Astrocyte (in vitro differentiated cells and primary cell): ENCODE data around the gene DGKG. TPM values are rescaled to one million over a fixed set of nuclear protein-coding genes. Genes with fewer than 3 reads are reported as not detected.

Experiments
- DNase-seq: peaks from one replicate; pipeline ENCODE4 v3.0.0-alpha.2; 2010; ENCODE audit warnings: low read depth
- FAIRE-seq: peaks from 2 replicates; lab custom pipeline; 2011; peaks lifted over from hg19 to GRCh38; lab: Jason Lieb, UNC
- H2AFZ ChIP-seq: 2 replicates; pipeline ENCODE4 v1.6.0; 2012; ENCODE audit warnings: low read depth, low read length, inconsistent platforms
- H3K27ac ChIP-seq: 2 replicates; pipeline ENCODE4 v1.5.1; 2011; ENCODE audit warnings: low read depth, low read length, inconsistent platforms
- H3K27me3 ChIP-seq: 2 replicates; pipeline ENCODE4 v1.6.0; 2011; ENCODE audit warnings: low read length, inconsistent platforms; ENCODE audit not compliant: insufficient read depth
- H3K36me3 ChIP-seq: 2 replicates; pipeline ENCODE4 v1.5.1; 2011; ENCODE audit warnings: low read length, inconsistent platforms; ENCODE audit not compliant: insufficient read depth
- H3K4me1 ChIP-seq: 2 replicates; pipeline ENCODE4 v1.5.1; 2011; ENCODE audit warnings: low read length, inconsistent platforms; ENCODE audit not compliant: insufficient read depth
- H3K4me2 ChIP-seq: 2 replicates; pipeline ENCODE4 v1.6.0; 2012; ENCODE audit warnings: low read length, inconsistent platforms
- H3K4me3 ChIP-seq: 2 replicates; pipeline ENCODE4 v1.5.1; 2011; ENCODE audit warnings: low read depth, mild to moderate bottlenecking, low read length, inconsistent platforms; ENCODE audit not compliant: insufficient read depth
- H3K79me2 ChIP-seq: 2 replicates; pipeline ENCODE4 v1.6.0; 2012; ENCODE audit warnings: mild to moderate bottlenecking, low read length, inconsistent platforms; ENCODE audit not compliant: insufficient read depth
- H3K9ac ChIP-seq: 2 replicates; pipeline ENCODE4 v1.6.0; 2012; ENCODE audit warnings: mild to moderate bottlenecking, low read length, inconsistent platforms
- H3K9me3 ChIP-seq: 2 replicates; pipeline ENCODE4 v1.5.1; 2012; ENCODE audit warnings: low read depth, mild to moderate bottlenecking, low read length, inconsistent platforms; ENCODE audit not compliant: insufficient read depth
- H4K20me1 ChIP-seq: 2 replicates; pipeline ENCODE4 v1.6.0; 2012; ENCODE audit warnings: low read length, inconsistent platforms; ENCODE audit not compliant: insufficient read depth
- H3K27ac Mint-ChIP-seq: one replicate; pipeline ENCODE4 v1.8.0; 2021; ENCODE audit warnings: mild to moderate bottlenecking, mixed read lengths; ENCODE audit not compliant: unreplicated experiment
- H3K27me3 Mint-ChIP-seq: one replicate; pipeline ENCODE4 v1.8.0; 2021; ENCODE audit warnings: low read depth, mixed read lengths; ENCODE audit not compliant: unreplicated experiment
- H3K36me3 Mint-ChIP-seq: one replicate; pipeline ENCODE4 v1.8.0; 2021; ENCODE audit warnings: low read depth, mixed read lengths; ENCODE audit not compliant: unreplicated experiment
- H3K4me1 Mint-ChIP-seq: one replicate; pipeline ENCODE4 v1.8.0; 2021; ENCODE audit warnings: low read depth, mixed read lengths; ENCODE audit not compliant: unreplicated experiment
- H3K4me3 Mint-ChIP-seq: one replicate; pipeline ENCODE4 v1.8.0; 2021; ENCODE audit warnings: mild to moderate bottlenecking, moderate library complexity, mixed read lengths; ENCODE audit not compliant: unreplicated experiment
- H3K9me3 Mint-ChIP-seq: one replicate; pipeline ENCODE4 v1.8.0; 2021; ENCODE audit warnings: mild to moderate bottlenecking, mixed read lengths; ENCODE audit not compliant: unreplicated experiment
- EZH2 ChIP-seq: IDR thresholded peaks from 2 replicates; pipeline ENCODE4 v1.6.1; 2012; ENCODE audit warnings: mild to moderate bottlenecking, low read length, inconsistent platforms; ENCODE audit not compliant: insufficient read depth
- total RNA-seq: library from RNA; stranded (reverse); gene quantifications from 2 replicates; pipeline ENCODE4 v1.2.1, GENCODE V29; 2021
- TF ChIP-seq, protein P1 (sequence below): IDR thresholded peaks from 2 replicates; pipeline ENCODE4 v1.5.1; 2011; ENCODE audit warnings: low read depth, mild to moderate bottlenecking, inconsistent platforms, low read length, moderate library complexity; ENCODE audit not compliant: insufficient read depth

DGKG gene
- total RNA-seq, 1 donor from 2014 or later = 0.64 TPM

DNA sequence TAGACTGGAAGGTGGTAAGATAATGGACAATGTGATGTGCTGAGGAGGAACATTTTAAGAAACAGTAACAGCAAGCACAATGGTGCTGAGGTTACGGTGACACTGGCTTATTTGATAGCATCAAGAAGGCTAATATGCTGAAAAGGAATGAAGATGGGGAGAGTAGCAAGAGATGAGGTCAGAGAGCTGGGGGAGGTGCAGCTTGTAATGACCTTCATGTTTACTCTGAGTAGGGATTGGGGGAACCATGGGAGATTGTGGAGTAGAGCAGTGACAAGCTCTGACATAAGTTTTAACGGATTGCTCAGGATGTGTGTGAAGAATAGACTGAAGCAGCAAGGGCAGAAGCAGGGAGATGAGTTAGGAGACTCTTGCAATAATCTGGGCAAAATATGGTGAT, 56.7 kb downstream of the DGKG start:
- no peaks in the 10 kb centered on the region for H3K79me2 ChIP-seq
- no peak overlapping the region for H3K9ac ChIP-seq
- no peaks in the 10 kb centered on the region for H3K36me3 ChIP-seq
- H3K27me3 Mint-ChIP-seq = peaks cover 14% of the 10 kb centered on the region
- H2AFZ ChIP-seq = no peak overlapping the region
- no peaks in the 10 kb centered on the region for H3K4me1 ChIP-seq
- no peak overlapping the region for H3K4me3 ChIP-seq
- FAIRE-seq = no peak
- no peaks in the 10 kb centered on the region for H3K9me3 Mint-ChIP-seq
- no peak overlapping the region for H3K4me3 Mint-ChIP-seq
- DNase-seq = no peak
- no peak overlapping the region for H3K27ac ChIP-seq
- no peaks in the 10 kb centered on the region for H3K4me1 Mint-ChIP-seq
- H3K27me3 ChIP-seq = peaks cover 28% of the 10 kb centered on the region
- TF ChIP-seq EZH2 = no peak
- TF ChIP-seq, protein P1, sequence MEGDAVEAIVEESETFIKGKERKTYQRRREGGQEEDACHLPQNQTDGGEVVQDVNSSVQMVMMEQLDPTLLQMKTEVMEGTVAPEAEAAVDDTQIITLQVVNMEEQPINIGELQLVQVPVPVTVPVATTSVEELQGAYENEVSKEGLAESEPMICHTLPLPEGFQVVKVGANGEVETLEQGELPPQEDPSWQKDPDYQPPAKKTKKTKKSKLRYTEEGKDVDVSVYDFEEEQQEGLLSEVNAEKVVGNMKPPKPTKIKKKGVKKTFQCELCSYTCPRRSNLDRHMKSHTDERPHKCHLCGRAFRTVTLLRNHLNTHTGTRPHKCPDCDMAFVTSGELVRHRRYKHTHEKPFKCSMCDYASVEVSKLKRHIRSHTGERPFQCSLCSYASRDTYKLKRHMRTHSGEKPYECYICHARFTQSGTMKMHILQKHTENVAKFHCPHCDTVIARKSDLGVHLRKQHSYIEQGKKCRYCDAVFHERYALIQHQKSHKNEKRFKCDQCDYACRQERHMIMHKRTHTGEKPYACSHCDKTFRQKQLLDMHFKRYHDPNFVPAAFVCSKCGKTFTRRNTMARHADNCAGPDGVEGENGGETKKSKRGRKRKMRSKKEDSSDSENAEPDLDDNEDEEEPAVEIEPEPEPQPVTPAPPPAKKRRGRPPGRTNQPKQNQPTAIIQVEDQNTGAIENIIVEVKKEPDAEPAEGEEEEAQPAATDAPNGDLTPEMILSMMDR = no peak
- no peaks in the 10 kb centered on the region for H3K36me3 Mint-ChIP-seq
- H3K9me3 ChIP-seq = no peaks in the 10 kb centered on the region
- H3K27ac Mint-ChIP-seq = no peak overlapping the region
- no peaks in the 10 kb centered on the region for H4K20me1 ChIP-seq
- no peak overlapping the region for H3K4me2 ChIP-seq

DNA sequence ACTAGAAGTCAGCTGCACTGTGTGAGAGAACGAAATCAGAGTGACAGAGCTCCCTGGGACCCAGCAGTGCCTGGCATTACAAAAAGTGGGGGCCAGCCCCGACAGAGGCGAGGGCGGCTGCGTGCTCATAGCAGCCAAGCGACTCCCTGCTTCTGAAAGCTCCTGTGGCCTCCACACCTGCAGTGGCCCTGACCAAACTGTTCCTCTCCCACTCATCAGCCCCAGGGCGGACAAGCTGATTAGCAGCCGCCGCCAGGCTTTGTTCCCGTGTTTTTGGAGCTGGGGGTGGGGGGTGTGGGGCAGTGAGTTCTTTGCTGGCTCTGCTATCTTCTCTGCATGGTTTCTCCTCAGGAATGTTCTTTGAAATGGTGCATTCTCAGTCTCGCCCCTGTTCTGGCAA, 58.1 kb downstream of the DGKG start:
- H3K4me3 ChIP-seq = no peak overlapping the region
- H3K9ac ChIP-seq = no peak overlapping the region
- DNase-seq = no peak
- H2AFZ ChIP-seq = no peak overlapping the region
- H3K9me3 Mint-ChIP-seq = no peaks in the 10 kb centered on the region
- H3K36me3 ChIP-seq = no peaks in the 10 kb centered on the region
- no peak overlapping the region for H3K4me3 Mint-ChIP-seq
- no peaks in the 10 kb centered on the region for H3K79me2 ChIP-seq
- TF ChIP-seq EZH2 = no peak
- TF ChIP-seq, protein P1 = no peak
- H3K27me3 Mint-ChIP-seq = peaks cover 19% of the 10 kb centered on the region
- H3K4me2 ChIP-seq = peak overlapping the region; percentile 24
- H3K36me3 Mint-ChIP-seq = no peaks in the 10 kb centered on the region
- no peaks in the 10 kb centered on the region for H3K4me1 ChIP-seq
- H4K20me1 ChIP-seq = no peaks in the 10 kb centered on the region
- peaks cover 34% of the 10 kb centered on the region for H3K27me3 ChIP-seq
- H3K27ac ChIP-seq = no peak overlapping the region
- no peaks in the 10 kb centered on the region for H3K9me3 ChIP-seq
- no peak for FAIRE-seq
- no peaks in the 10 kb centered on the region for H3K4me1 Mint-ChIP-seq
- H3K27ac Mint-ChIP-seq = no peak overlapping the region

DNA sequence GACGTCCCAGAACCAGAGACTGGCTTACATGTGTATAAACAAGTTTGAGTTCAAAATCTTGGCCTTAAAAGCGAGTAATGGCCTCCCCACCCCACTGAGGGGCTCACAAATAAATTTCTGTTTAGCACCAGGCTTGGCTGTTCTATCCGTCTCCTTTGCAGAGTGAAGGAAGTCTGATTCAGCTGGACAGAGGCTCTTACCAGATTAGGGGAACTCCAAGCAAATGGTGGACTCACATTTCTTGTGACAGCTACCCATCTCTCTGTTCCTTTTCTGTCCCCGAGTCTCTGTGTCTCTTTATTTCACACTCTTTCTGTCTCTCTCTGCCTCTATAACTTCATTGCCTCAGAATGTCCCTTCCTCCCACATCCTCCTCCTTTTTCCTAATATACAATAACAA, 62.7 kb downstream of the DGKG start:
- Histone ChIP-seq H3K27ac (no peak overlapping the region), H3K79me2 (no peaks in the 10 kb centered on the region), H4K20me1 (no peaks in the 10 kb centered on the region), H3K9me3 (no peaks in the 10 kb centered on the region), H3K4me2 (no peak overlapping the region), H3K4me3 (no peak overlapping the region), H2AFZ (no peak overlapping the region), H3K9ac (no peak overlapping the region), H3K4me1 (no peaks in the 10 kb centered on the region), H3K27me3 (peaks cover 33% of the 10 kb centered on the region), H3K36me3 (no peaks in the 10 kb centered on the region)
- FAIRE-seq (no peak), DNase-seq (no peak)
- TF ChIP-seq, protein P1 = no peak
- TF ChIP-seq EZH2 = no peak
- Mint-ChIP-seq H3K4me3 (no peak overlapping the region), H3K9me3 (no peaks in the 10 kb centered on the region), H3K4me1 (no peaks in the 10 kb centered on the region), H3K27me3 (peaks cover 32% of the 10 kb centered on the region), H3K27ac (no peak overlapping the region), H3K36me3 (no peaks in the 10 kb centered on the region)
